GM13977 (cell line): ENCODE data around the gene LIN7A.
A peak's percentile ranks its signal among the peaks of the same experiment; 100 is the strongest.

Experiments
- DNase-seq: peaks from one replicate; pipeline ENCODE4 v3.0.0; 2012; ENCODE audit warnings: low spot score
- in situ Hi-C: fragments of 300-500 bp; cut with MboI; formaldehyde crosslinking; loops from one replicate; pipeline ENCODE4 v1.12.0; 2022; ENCODE audit warnings: low sequenced_read_pairs, low pct_unique_long_range_greater_than_20kb, mixed read lengths, inconsistent platforms; ENCODE audit not compliant: unreplicated experiment
- TF ChIP-seq, protein P1 (sequence below): IDR thresholded peaks from 2 replicates; pipeline ENCODE4 v1.5.1; 2012; ENCODE audit warnings: mild to moderate bottlenecking, control low read depth; ENCODE audit not compliant: insufficient read depth; ENCODE audit errors: extremely low read depth, missing control alignments

LIN7A gene

DNA sequence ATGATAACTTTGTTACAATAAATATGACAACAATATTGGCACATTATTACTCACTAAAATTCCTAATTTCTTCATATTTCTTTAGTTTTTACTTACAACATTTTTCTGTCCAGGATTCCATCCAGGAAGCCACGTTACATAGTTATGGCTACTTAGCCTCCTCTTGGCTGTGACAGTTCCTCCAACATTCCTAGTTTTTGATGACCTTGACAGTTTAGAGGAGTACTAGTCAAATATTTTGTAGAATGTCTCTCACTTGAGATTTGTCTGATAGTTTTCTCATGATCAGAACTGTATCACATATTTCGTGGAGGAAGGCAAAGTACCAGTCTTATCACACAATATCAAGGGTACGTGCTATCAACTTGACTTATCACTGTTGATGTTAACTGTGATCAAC is 29.8 kb upstream of the LIN7A start:
- no peak for DNase-seq
- TF ChIP-seq, protein P1, sequence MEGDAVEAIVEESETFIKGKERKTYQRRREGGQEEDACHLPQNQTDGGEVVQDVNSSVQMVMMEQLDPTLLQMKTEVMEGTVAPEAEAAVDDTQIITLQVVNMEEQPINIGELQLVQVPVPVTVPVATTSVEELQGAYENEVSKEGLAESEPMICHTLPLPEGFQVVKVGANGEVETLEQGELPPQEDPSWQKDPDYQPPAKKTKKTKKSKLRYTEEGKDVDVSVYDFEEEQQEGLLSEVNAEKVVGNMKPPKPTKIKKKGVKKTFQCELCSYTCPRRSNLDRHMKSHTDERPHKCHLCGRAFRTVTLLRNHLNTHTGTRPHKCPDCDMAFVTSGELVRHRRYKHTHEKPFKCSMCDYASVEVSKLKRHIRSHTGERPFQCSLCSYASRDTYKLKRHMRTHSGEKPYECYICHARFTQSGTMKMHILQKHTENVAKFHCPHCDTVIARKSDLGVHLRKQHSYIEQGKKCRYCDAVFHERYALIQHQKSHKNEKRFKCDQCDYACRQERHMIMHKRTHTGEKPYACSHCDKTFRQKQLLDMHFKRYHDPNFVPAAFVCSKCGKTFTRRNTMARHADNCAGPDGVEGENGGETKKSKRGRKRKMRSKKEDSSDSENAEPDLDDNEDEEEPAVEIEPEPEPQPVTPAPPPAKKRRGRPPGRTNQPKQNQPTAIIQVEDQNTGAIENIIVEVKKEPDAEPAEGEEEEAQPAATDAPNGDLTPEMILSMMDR, result no peak
- in situ Hi-C loops, result no loop called here

- DNase-seq, result no peak
- TF ChIP-seq, protein P1, result no peak
- in situ Hi-C loops, result no loop called here
These were observed 28.3 kb upstream of the LIN7A start for GRCh38 chr12:80966001-80966400.

GRCh38 chr12:80958162-80958561 is 20.4 kb upstream of the LIN7A start:
- in situ Hi-C loops, result no loop called here
- TF ChIP-seq, protein P1, result no peak
- no peak for DNase-seq

- TF ChIP-seq, protein P1, result no peak
- in situ Hi-C loops, result no loop called here
- no peak for DNase-seq
These were observed 17.3 kb upstream of the LIN7A start for GRCh38 chr12:80954857-80955520.

DNA sequence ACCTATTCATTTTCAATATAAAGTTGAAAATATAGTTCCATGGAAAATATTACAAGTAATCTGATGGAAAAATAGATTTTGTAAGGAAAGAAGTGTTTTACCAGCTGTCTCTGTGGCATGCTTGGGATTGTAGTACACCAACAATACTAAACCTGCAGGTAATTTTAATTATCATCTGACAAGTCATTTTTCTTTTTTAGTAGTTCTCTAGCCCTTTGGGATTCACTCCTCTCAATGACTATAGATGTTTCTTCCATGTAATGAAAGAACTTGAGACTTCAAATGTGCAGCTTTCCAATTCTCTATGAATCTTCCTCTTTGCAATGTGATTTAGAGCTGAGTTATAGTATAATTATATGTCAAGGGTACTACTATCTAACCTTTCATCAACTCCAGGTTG is 14.7 kb upstream of the LIN7A start:
- TF ChIP-seq, protein P1, result no peak
- DNase-seq, result no peak
- in situ Hi-C loops, result no loop called here

GRCh38 chr12:80946591-80946990 is 8.9 kb upstream of the LIN7A start:
- in situ Hi-C loops, result no loop called here
- DNase-seq, result no peak
- TF ChIP-seq, protein P1, result peak; percentile 29
